Liver (tissue), 9 donors: ENCODE data around the gene CRADD. TPM values are rescaled to one million over a fixed set of nuclear protein-coding genes. Genes with fewer than 3 reads are reported as not detected.
"Not testable (repeated sequence)": the region's sequence is repeated elsewhere in the genome, so short reads cannot be mapped to it uniquely, and the experiment has no call there.

Experiments used
- DNase-seq: peaks from one replicate; pipeline ENCODE4 v3.0.0-alpha.2; 2017; ENCODE audit warnings: low spot score
- H3K27ac ChIP-seq, 2 donors: one replicate each; pipeline ENCODE4 v1.7.0; 2013; ENCODE audit warnings: inconsistent platforms in 2 of 2, low read length in 2 of 2, control low read depth in 1 of 2, low read depth in 1 of 2, mild to moderate bottlenecking in 1 of 2
- H3K27me3 ChIP-seq, 4 donors: one replicate each; pipeline versions ENCODE4 v1.6.1 to v1.7.0; 2013; ENCODE audit warnings: low read length in 3 of 4, inconsistent platforms in 1 of 4, mild to moderate bottlenecking in 1 of 4, moderate library complexity in 1 of 4; ENCODE audit not compliant: control insufficient read depth in 4 of 4, insufficient read depth in 4 of 4
- H3K36me3 ChIP-seq, 4 donors: one replicate each; pipeline versions ENCODE4 v1.6.1 to v1.7.0; 2013; ENCODE audit warnings: low read length in 3 of 4, mild to moderate bottlenecking in 3 of 4, low read depth in 1 of 4, moderate library complexity in 1 of 4; ENCODE audit not compliant: control insufficient read depth in 4 of 4, insufficient read depth in 3 of 4
- H3K4me1 ChIP-seq, 4 donors: one replicate each; pipeline versions ENCODE4 v1.6.1 to v1.7.0; 2013; ENCODE audit warnings: low read length in 3 of 4, mild to moderate bottlenecking in 3 of 4, moderate library complexity in 1 of 4; ENCODE audit not compliant: control insufficient read depth in 4 of 4, insufficient read depth in 4 of 4
- H3K4me3 ChIP-seq, 3 donors: one replicate each; pipeline versions ENCODE4 v1.6.1 to v1.7.0; 2013; ENCODE audit warnings: low read length in 3 of 3, control low read depth in 1 of 3, low read depth in 1 of 3, mild to moderate bottlenecking in 1 of 3
- H3K9ac ChIP-seq, 2 donors: one replicate each; pipeline ENCODE4 v1.7.0; 2013; ENCODE audit warnings: low read length in 2 of 2, mild to moderate bottlenecking in 2 of 2, moderate library complexity in 2 of 2, control low read depth in 1 of 2, low read depth in 1 of 2
- H3K9me3 ChIP-seq, 4 donors: one replicate each; pipeline versions ENCODE4 v1.6.1 to v1.7.0; 2013; ENCODE audit warnings: low read length in 3 of 4; ENCODE audit not compliant: control insufficient read depth in 4 of 4
- EGR1 ChIP-seq, 2 donors: IDR thresholded peaks; 2 replicates each; pipeline ENCODE4 v1.6.1; 2016 to 2018; ENCODE audit warnings: antibody characterized with exemption in 2 of 2, low read depth in 2 of 2
- FOXA1 ChIP-seq: IDR thresholded peaks from 2 replicates; pipeline ENCODE4 v1.6.1; 2016; ENCODE audit warnings: antibody characterized with exemption
- GABPA ChIP-seq, 2 donors: IDR thresholded peaks in 1 of 2; conservative IDR thresholded peaks in 1 of 2; 2 replicates each; pipeline ENCODE4 v1.6.1; 2016; ENCODE audit warnings: antibody characterized with exemption in 2 of 2, mild to moderate bottlenecking in 1 of 2, moderate library complexity in 1 of 2
- HNF4A ChIP-seq, 2 donors: conservative IDR thresholded peaks; 2 replicates each; pipeline ENCODE4 v1.6.1; 2016; ENCODE audit warnings: antibody characterized with exemption in 2 of 2, mild to moderate bottlenecking in 2 of 2
- HNF4G ChIP-seq: IDR thresholded peaks from 2 replicates; pipeline ENCODE4 v1.6.1; 2016; ENCODE audit warnings: antibody characterized with exemption
- JUND ChIP-seq, 2 donors: IDR thresholded peaks; 2 replicates each; pipeline ENCODE4 v1.6.1; 2016; ENCODE audit warnings: antibody characterized with exemption in 2 of 2
- NR2F2 ChIP-seq: IDR thresholded peaks from 2 replicates; pipeline ENCODE4 v1.6.1; 2016; ENCODE audit warnings: antibody characterized with exemption
- RAD21 ChIP-seq, 2 donors: IDR thresholded peaks; 2 replicates each; pipeline ENCODE4 v1.6.1; 2016; ENCODE audit warnings: antibody characterized with exemption in 2 of 2, mild to moderate bottlenecking in 2 of 2
- RXRA ChIP-seq, 2 donors: IDR thresholded peaks; 2 replicates each; pipeline ENCODE4 v1.6.1; 2017 to 2018; ENCODE audit warnings: antibody characterized with exemption in 2 of 2, mild to moderate bottlenecking in 1 of 2
- SP1 ChIP-seq: IDR thresholded peaks from 2 replicates; pipeline ENCODE4 v1.6.1; 2018; ENCODE audit warnings: antibody characterized with exemption, mild to moderate bottlenecking
- TAF1 ChIP-seq: conservative IDR thresholded peaks from 2 replicates; pipeline ENCODE4 v1.6.1; 2016; ENCODE audit warnings: antibody characterized with exemption, mild to moderate bottlenecking
- YY1 ChIP-seq: IDR thresholded peaks from 2 replicates; pipeline ENCODE4 v1.6.1; 2016; ENCODE audit warnings: antibody characterized with exemption, mild to moderate bottlenecking
- WGBS: extraction: QIAGEN DNeasy Blood & Tissue Kit; methylation state at CpG from one replicate; pipeline ENCODE4 v1.1.7; 2013; 5-methylcytosine and 5-hydroxymethylcytosine counted together
- polyA plus RNA-seq, 2 donors: library from polyadenylated mRNA; stranded (reverse) in 1 of 2; unstranded in 1 of 2; fragments of 200-250 nt in 1 of 2; fragments of >200 nt in 1 of 2; fragmentation: Nextera tagmentation in 1 of 2; extraction: Ambion mirVana in 1 of 2; gene quantifications; one replicate each; pipeline versions ENCODE4 v1.2.1 to v1.2.3, GENCODE V29; 2013 to 2015
- total RNA-seq, 2 donors: library from RNA; depleted of rRNA; stranded (reverse); fragments of >200 nt; gene quantifications; one replicate each; pipeline ENCODE4 v1.2.3, GENCODE V29; 2014
- TF ChIP-seq, protein P1 (sequence below): IDR thresholded peaks from 2 replicates; pipeline ENCODE4 v1.6.1; 2016; ENCODE audit warnings: antibody characterized with exemption
- TF ChIP-seq, protein P2 (sequence below): IDR thresholded peaks from 2 replicates; pipeline ENCODE4 v1.6.1; 2016; ENCODE audit warnings: antibody characterized with exemption, mild to moderate bottlenecking
- TF ChIP-seq, protein P3 (sequence below): IDR thresholded peaks from 2 replicates; pipeline ENCODE4 v1.6.1; 2016; ENCODE audit warnings: antibody characterized with exemption
- TF ChIP-seq, protein P4 (sequence below): IDR thresholded peaks from 2 replicates; pipeline ENCODE4 v1.6.1; 2016; ENCODE audit warnings: antibody characterized with exemption
- TF ChIP-seq, protein P5 (sequence below): fragments of 150-350 bp; IDR thresholded peaks from 2 replicates; pipeline ENCODE4 v1.5.1; 2017; ENCODE audit warnings: improper control_type of control experiment, low read depth, low read length; ENCODE audit not compliant: missing input control
- donor health status: healthy.
- donor health status: healthy.
- donor health status: healthy.
- donor health status: healthy.
- donor health status: healthy.

Gene CRADD
- total and polyA plus RNA-seq, 4 donors: 19.4 to 48.9 (median 29.6) TPM

DNA sequence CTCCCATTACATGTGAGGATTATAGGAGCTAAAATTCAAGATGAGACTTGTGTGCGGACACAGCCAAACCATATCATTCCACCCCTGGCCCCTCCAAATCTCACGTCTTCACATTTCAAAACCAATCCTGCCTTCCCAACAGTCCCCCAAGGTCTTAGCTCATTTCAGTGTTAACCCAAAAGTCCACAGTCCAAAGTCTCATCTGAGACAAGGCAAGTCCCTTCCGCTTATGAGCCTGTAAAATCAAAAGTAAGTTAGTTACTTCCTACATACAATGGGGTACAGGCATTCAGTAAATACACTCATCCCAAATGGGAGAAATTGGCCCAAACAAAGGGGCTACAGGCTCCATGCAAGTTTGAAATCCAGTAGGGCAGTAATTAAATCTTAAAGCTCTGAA, 76.1 kb downstream of the CRADD start:
- H3K36me3 ChIP-seq: no peaks in the 10 kb centered on the region
- no peak overlapping the region for H3K4me3 ChIP-seq
- 79% methylated on average over 3 of the region's 3 CpGs for WGBS
- H3K9me3 ChIP-seq: no peaks in the 10 kb centered on the region
- no peak overlapping the region for H3K9ac ChIP-seq
- TF ChIP-seq HNF4A (conservative IDR thresholded peaks at IDR 0.05): peak; percentile 79 to 93
- TF ChIP-seq, protein P1, sequence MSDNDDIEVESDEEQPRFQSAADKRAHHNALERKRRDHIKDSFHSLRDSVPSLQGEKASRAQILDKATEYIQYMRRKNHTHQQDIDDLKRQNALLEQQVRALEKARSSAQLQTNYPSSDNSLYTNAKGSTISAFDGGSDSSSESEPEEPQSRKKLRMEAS: no peak
- no peak for TF ChIP-seq FOXA1
- no peak for TF ChIP-seq TAF1
- peak; percentile 53 for TF ChIP-seq SP1
- peak; percentile 69 for TF ChIP-seq HNF4G
- DNase-seq: no peak
- H3K27ac ChIP-seq: no peak overlapping the region
- H3K4me1 ChIP-seq: peaks cover 4 to 23% (median 9%) of the 10 kb centered on the region in 4 donors
- no peaks in the 10 kb centered on the region for H3K27me3 ChIP-seq

DNA sequence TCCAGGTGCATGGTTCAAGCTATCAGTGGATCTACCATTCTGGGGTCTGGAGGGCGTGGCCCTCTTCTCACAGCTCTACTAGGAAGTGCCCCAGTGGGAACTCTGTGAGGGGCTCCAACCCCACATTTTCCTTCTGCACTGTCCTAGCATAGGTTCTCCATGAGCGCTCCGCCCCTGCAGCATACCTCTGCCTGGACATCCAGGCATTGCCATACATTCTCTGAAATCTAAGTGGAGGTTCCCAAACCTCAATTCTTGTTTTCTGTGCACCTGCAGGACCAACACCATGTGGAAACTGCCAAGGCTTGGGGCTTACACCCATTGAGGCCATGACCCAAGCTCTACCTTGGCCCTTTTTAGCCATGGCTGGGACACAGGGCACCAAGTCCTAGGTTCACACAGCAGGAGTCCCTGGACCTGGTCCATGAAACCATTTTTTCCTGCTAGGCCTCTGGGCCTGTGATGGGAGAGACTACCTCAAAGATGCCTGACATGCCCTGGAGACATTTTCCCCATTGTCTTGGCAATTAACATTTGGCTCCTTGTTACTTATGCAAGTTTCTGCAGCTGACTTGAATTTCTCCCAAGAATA, 76.8 kb downstream of the CRADD start:
- Histone ChIP-seq H3K27ac (no peak overlapping the region), H3K9me3 (no peaks in the 10 kb centered on the region), H3K4me1 (peaks cover 4 to 23% (median 10%) of the 10 kb centered on the region in 4 donors), H3K27me3 (no peaks in the 10 kb centered on the region), H3K9ac (no peak overlapping the region), H3K36me3 (no peaks in the 10 kb centered on the region), H3K4me3 (no peak overlapping the region)
- WGBS: 98% methylated on average over 3 of the region's 3 CpGs
- no peak for DNase-seq
- TF ChIP-seq FOXA1: no peak
- no peak for TF ChIP-seq JUND (IDR thresholded peaks at IDR 0.05)
- TF ChIP-seq GABPA (IDR thresholded peaks at IDR 0.05 in 1 of 2, conservative IDR thresholded peaks at IDR 0.05 in 1 of 2): no peak
- TF ChIP-seq, protein P2, sequence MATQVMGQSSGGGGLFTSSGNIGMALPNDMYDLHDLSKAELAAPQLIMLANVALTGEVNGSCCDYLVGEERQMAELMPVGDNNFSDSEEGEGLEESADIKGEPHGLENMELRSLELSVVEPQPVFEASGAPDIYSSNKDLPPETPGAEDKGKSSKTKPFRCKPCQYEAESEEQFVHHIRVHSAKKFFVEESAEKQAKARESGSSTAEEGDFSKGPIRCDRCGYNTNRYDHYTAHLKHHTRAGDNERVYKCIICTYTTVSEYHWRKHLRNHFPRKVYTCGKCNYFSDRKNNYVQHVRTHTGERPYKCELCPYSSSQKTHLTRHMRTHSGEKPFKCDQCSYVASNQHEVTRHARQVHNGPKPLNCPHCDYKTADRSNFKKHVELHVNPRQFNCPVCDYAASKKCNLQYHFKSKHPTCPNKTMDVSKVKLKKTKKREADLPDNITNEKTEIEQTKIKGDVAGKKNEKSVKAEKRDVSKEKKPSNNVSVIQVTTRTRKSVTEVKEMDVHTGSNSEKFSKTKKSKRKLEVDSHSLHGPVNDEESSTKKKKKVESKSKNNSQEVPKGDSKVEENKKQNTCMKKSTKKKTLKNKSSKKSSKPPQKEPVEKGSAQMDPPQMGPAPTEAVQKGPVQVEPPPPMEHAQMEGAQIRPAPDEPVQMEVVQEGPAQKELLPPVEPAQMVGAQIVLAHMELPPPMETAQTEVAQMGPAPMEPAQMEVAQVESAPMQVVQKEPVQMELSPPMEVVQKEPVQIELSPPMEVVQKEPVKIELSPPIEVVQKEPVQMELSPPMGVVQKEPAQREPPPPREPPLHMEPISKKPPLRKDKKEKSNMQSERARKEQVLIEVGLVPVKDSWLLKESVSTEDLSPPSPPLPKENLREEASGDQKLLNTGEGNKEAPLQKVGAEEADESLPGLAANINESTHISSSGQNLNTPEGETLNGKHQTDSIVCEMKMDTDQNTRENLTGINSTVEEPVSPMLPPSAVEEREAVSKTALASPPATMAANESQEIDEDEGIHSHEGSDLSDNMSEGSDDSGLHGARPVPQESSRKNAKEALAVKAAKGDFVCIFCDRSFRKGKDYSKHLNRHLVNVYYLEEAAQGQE: no peak
- TF ChIP-seq, protein P3, sequence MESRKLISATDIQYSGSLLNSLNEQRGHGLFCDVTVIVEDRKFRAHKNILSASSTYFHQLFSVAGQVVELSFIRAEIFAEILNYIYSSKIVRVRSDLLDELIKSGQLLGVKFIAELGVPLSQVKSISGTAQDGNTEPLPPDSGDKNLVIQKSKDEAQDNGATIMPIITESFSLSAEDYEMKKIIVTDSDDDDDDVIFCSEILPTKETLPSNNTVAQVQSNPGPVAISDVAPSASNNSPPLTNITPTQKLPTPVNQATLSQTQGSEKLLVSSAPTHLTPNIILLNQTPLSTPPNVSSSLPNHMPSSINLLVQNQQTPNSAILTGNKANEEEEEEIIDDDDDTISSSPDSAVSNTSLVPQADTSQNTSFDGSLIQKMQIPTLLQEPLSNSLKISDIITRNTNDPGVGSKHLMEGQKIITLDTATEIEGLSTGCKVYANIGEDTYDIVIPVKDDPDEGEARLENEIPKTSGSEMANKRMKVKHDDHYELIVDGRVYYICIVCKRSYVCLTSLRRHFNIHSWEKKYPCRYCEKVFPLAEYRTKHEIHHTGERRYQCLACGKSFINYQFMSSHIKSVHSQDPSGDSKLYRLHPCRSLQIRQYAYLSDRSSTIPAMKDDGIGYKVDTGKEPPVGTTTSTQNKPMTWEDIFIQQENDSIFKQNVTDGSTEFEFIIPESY: no peak
- no peak for TF ChIP-seq RAD21 (IDR thresholded peaks at IDR 0.05)
- TF ChIP-seq HNF4G: no peak
- no peak for TF ChIP-seq TAF1
- TF ChIP-seq, protein P1: no peak
- no peak for TF ChIP-seq SP1
- TF ChIP-seq, protein P4, sequence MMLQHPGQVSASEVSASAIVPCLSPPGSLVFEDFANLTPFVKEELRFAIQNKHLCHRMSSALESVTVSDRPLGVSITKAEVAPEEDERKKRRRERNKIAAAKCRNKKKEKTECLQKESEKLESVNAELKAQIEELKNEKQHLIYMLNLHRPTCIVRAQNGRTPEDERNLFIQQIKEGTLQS: no peak
- TF ChIP-seq NR2F2: no peak
- no peak for TF ChIP-seq EGR1 (IDR thresholded peaks at IDR 0.05; ENCODE audit: low read depth in 2 of 2)
- TF ChIP-seq HNF4A (conservative IDR thresholded peaks at IDR 0.05): no peak
- no peak for TF ChIP-seq YY1
- TF ChIP-seq, protein P5, sequence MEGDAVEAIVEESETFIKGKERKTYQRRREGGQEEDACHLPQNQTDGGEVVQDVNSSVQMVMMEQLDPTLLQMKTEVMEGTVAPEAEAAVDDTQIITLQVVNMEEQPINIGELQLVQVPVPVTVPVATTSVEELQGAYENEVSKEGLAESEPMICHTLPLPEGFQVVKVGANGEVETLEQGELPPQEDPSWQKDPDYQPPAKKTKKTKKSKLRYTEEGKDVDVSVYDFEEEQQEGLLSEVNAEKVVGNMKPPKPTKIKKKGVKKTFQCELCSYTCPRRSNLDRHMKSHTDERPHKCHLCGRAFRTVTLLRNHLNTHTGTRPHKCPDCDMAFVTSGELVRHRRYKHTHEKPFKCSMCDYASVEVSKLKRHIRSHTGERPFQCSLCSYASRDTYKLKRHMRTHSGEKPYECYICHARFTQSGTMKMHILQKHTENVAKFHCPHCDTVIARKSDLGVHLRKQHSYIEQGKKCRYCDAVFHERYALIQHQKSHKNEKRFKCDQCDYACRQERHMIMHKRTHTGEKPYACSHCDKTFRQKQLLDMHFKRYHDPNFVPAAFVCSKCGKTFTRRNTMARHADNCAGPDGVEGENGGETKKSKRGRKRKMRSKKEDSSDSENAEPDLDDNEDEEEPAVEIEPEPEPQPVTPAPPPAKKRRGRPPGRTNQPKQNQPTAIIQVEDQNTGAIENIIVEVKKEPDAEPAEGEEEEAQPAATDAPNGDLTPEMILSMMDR: no peak
- TF ChIP-seq RXRA (IDR thresholded peaks at IDR 0.05): no peak

DNA sequence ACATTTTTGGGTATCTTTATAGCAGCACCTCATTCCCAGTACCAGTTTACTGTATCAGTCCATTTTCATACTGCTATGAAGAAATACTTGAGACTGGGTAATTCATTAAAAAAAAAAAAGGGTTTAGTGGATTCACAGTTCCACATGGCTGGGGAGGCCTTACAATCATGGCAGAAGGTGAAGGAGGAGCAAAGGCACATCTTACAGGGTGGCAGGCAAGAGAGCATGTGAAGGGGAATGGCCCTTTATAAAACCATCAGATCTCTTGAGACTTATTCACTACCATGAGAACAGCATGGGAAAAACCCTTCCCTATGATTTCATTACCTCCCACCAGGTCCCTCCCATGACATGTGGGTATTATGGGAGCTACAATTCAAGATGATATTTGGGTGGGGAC, 77.7 kb downstream of the CRADD start:
- not testable (repeated sequence) for H3K4me3 ChIP-seq, H3K27ac ChIP-seq, DNase-seq, H3K9ac ChIP-seq, H3K36me3 ChIP-seq, H3K9me3 ChIP-seq, H3K27me3 ChIP-seq
- peaks cover 3 to 22% (median 13%) of the 10 kb centered on the region in 4 donors for H3K4me1 ChIP-seq
